H9 (cell line): ENCODE results near the gene FOS. TPM values are rescaled to one million over a fixed set of nuclear protein-coding genes. Genes with fewer than 3 reads are reported as not detected.

Experiments used
- DNase-seq: peaks from one replicate; pipeline ENCODE4 v3.0.0-alpha.2; 2017
- H2AFZ ChIP-seq: one replicate; pipeline ENCODE4 v1.6.1; 2013; ENCODE audit warnings: mild to moderate bottlenecking, low read length, control low read depth, moderate library complexity
- H2AK5ac ChIP-seq: 2 replicates; pipeline ENCODE4 v1.6.1; 2013; ENCODE audit warnings: low read length, control low read depth, mixed read lengths; ENCODE audit not compliant: insufficient read length
- H2BK120ac ChIP-seq: one replicate; pipeline ENCODE4 v1.6.1; 2013; ENCODE audit warnings: low read depth, mild to moderate bottlenecking, low read length, control low read depth, inconsistent platforms; ENCODE audit not compliant: poor library complexity, severe bottlenecking
- H2BK12ac ChIP-seq: 2 replicates; pipeline ENCODE4 v1.6.1; 2013; ENCODE audit warnings: low read length, control low read depth, mixed read lengths, low read depth; ENCODE audit not compliant: insufficient read length
- H2BK15ac ChIP-seq: 2 replicates; pipeline ENCODE4 v1.6.1; 2013; ENCODE audit warnings: low read depth, low read length, control low read depth
- H2BK20ac ChIP-seq: one replicate; pipeline ENCODE4 v1.6.1; 2013; ENCODE audit warnings: low read depth, mild to moderate bottlenecking, low read length, control low read depth, inconsistent platforms; ENCODE audit not compliant: poor library complexity, severe bottlenecking
- H2BK5ac ChIP-seq: 2 replicates; pipeline ENCODE4 v1.6.1; 2013; ENCODE audit warnings: low read length, control low read depth, mixed read lengths; ENCODE audit not compliant: insufficient read length
- H3K14ac ChIP-seq: 2 replicates; pipeline ENCODE4 v1.6.1; 2013; ENCODE audit warnings: low read length, control low read depth; ENCODE audit not compliant: insufficient read depth
- H3K18ac ChIP-seq: 2 replicates; pipeline ENCODE4 v1.6.1; 2013; ENCODE audit warnings: low read depth, mild to moderate bottlenecking, mixed read lengths, low read length, control low read depth; ENCODE audit not compliant: insufficient read length
- H3K23ac ChIP-seq: 2 replicates; pipeline ENCODE4 v1.6.1; 2013; ENCODE audit warnings: low read length, control low read depth, mixed read lengths, low read depth; ENCODE audit not compliant: insufficient read length
- H3K23me2 ChIP-seq: 2 replicates; pipeline ENCODE4 v1.6.1; 2013; ENCODE audit warnings: low read depth, mild to moderate bottlenecking, mixed read lengths, low read length, control low read depth; ENCODE audit not compliant: insufficient read length, poor library complexity, severe bottlenecking
- H3K27ac ChIP-seq: 2 replicates; pipeline ENCODE4 v1.5.1; 2013; ENCODE audit warnings: low read length, control low read depth, mixed read lengths, low read depth; ENCODE audit not compliant: insufficient read length
- H3K27me3 ChIP-seq: 2 replicates; pipeline ENCODE4 v1.6.1; 2013; ENCODE audit warnings: low read length, control low read depth, inconsistent platforms; ENCODE audit not compliant: insufficient read depth
- H3K4ac ChIP-seq: 2 replicates; pipeline ENCODE4 v1.6.1; 2013; ENCODE audit warnings: low read depth, mild to moderate bottlenecking, control low read depth, inconsistent platforms, low read length, moderate library complexity
- H3K4me1 ChIP-seq: 2 replicates; pipeline ENCODE4 v1.6.1; 2013; ENCODE audit warnings: low read length, control low read depth, inconsistent platforms; ENCODE audit not compliant: insufficient read depth
- H3K4me2 ChIP-seq: 2 replicates; pipeline ENCODE4 v1.6.1; 2013; ENCODE audit warnings: low read length, control low read depth, mixed read lengths; ENCODE audit not compliant: insufficient read length, insufficient read depth
- H3K56ac ChIP-seq: 2 replicates; pipeline ENCODE4 v1.6.1; 2013; ENCODE audit warnings: low read depth, mild to moderate bottlenecking, mixed read lengths, low read length, control low read depth; ENCODE audit not compliant: insufficient read length
- H3K79me1 ChIP-seq: 2 replicates; pipeline ENCODE4 v1.6.1; 2013; ENCODE audit warnings: low read depth, mild to moderate bottlenecking, moderate library complexity, low read length, control low read depth, inconsistent platforms; ENCODE audit not compliant: insufficient read depth, poor library complexity, severe bottlenecking
- H3K79me2 ChIP-seq: 2 replicates; pipeline ENCODE4 v1.6.1; 2013; ENCODE audit warnings: low read length, control low read depth, inconsistent platforms; ENCODE audit not compliant: insufficient read depth
- H3K9ac ChIP-seq: 2 replicates; pipeline ENCODE4 v1.6.1; 2013; ENCODE audit warnings: low read length, control low read depth, mixed read lengths; ENCODE audit not compliant: insufficient read length; ENCODE audit errors: extremely low read depth
- H3K9me3 ChIP-seq: one replicate; pipeline ENCODE4 v1.6.1; 2013; ENCODE audit warnings: low read depth, low read length, inconsistent platforms; ENCODE audit not compliant: control insufficient read depth
- H3T11ph ChIP-seq: one replicate; pipeline ENCODE4 v1.6.1; 2013; ENCODE audit warnings: mild to moderate bottlenecking, low read length, control low read depth, inconsistent platforms
- H4K20me1 ChIP-seq: one replicate; pipeline ENCODE4 v1.6.1; 2013; ENCODE audit not compliant: control insufficient read depth, insufficient read length, insufficient read depth
- H4K5ac ChIP-seq: 2 replicates; pipeline ENCODE4 v1.6.1; 2013; ENCODE audit warnings: low read depth, mild to moderate bottlenecking, mixed read lengths, low read length, control low read depth; ENCODE audit not compliant: insufficient read length
- H4K8ac ChIP-seq: replicated peaks from 2 replicates; pipeline ENCODE4 v1.6.1; 2013; ENCODE audit warnings: low read length, control low read depth, mixed read lengths, low read depth; ENCODE audit not compliant: insufficient read length
- H4K91ac ChIP-seq: 2 replicates; pipeline ENCODE4 v1.6.1; 2013; ENCODE audit warnings: low read depth, mild to moderate bottlenecking, moderate library complexity, mixed read lengths, low read length, control low read depth; ENCODE audit not compliant: insufficient read length
- H3K27ac Mint-ChIP-seq, 3 experiments: 2 replicates in 2 of 3; 3 replicates in 1 of 3; pipeline ENCODE4 v1.8.0; 2020 to 2021; ENCODE audit warnings: mixed read lengths in 3 of 3, mild to moderate bottlenecking in 1 of 3, moderate library complexity in 1 of 3
- H3K27me3 Mint-ChIP-seq: 2 replicates; pipeline ENCODE4 v1.8.0; 2021; ENCODE audit warnings: low read depth, mild to moderate bottlenecking, moderate library complexity, mixed read lengths
- H3K36me3 Mint-ChIP-seq, 3 experiments: 2 replicates in 2 of 3; 3 replicates in 1 of 3; pipeline ENCODE4 v1.8.0; 2020 to 2021; ENCODE audit warnings: low read depth in 3 of 3, mixed read lengths in 3 of 3; ENCODE audit not compliant: insufficient read depth in 1 of 3
- H3K4me1 Mint-ChIP-seq, 2 experiments: 2 replicates each; pipeline ENCODE4 v1.8.0; 2020; ENCODE audit warnings: mixed read lengths in 2 of 2
- H3K4me3 Mint-ChIP-seq, 2 experiments: 2 replicates in 1 of 2; 3 replicates in 1 of 2; pipeline ENCODE4 v1.8.0; 2020 to 2021; ENCODE audit warnings: mild to moderate bottlenecking in 2 of 2, mixed read lengths in 2 of 2, moderate library complexity in 1 of 2
- H3K9me3 Mint-ChIP-seq, 2 experiments: 2 replicates in 1 of 2; 3 replicates in 1 of 2; pipeline ENCODE4 v1.8.0; 2020; ENCODE audit warnings: mild to moderate bottlenecking in 2 of 2, mixed read lengths in 2 of 2, moderate library complexity in 1 of 2
- CTCF ChIP-seq: fragments of 200-600 bp; sonication (generic); conservative IDR thresholded peaks from 3 replicates; pipeline ENCODE4 v1.8.0; 2021; ENCODE audit warnings: antibody characterized with exemption, mild to moderate bottlenecking
- total RNA-seq: library from RNA; stranded (reverse); gene quantifications from 2 replicates; pipeline ENCODE4 v1.2.1, GENCODE V29; 2021

FOS gene
- total RNA-seq, 1 experiment from 2014 or later: 33.9 TPM

DNA sequence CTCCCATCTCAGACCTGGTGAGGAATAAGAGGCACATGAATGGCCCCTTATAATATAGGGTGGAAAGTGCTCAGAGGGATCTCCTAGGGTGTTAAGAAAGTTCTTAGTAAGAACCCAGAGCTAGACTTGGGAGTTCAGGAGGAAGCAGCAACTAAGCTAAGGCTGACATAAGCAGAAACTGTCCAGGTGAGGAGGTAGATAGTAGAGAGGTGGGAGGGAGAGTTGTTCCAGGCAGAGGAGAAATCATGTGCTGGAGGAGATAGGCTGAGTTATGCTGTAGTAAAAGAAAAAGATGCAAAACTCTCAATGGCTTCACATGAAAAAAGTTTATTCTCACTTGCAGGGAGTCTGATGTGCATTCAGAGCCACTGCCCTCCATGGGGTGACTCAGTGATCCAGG, 50.7 kb downstream of the FOS start:
- Histone ChIP-seq H3K14ac (no peak overlapping the region), H4K20me1 (no peaks in the 10 kb centered on the region), H4K8ac (no peak overlapping the region), H2BK15ac (no peak overlapping the region), H3K4me2 (no peak overlapping the region), H2BK12ac (no peak overlapping the region), H3K79me2 (no peaks in the 10 kb centered on the region), H3K4me1 (no peaks in the 10 kb centered on the region), H3K9me3 (no peaks in the 10 kb centered on the region), H3K27me3 (no peaks in the 10 kb centered on the region), H4K91ac (no peak overlapping the region), H4K5ac (no peak overlapping the region), H3K9ac (no peak overlapping the region), H2AFZ (no peak overlapping the region), H2BK120ac (no peak overlapping the region), H3K23me2 (no peaks in the 10 kb centered on the region), H3K23ac (no peak overlapping the region), H2BK5ac (no peak overlapping the region), H3K79me1 (no peaks in the 10 kb centered on the region), H3K27ac (no peak overlapping the region), H3K4ac (no peak overlapping the region), H3K18ac (no peak overlapping the region), H3T11ph (no peak overlapping the region), H2AK5ac (no peak overlapping the region), H2BK20ac (no peak overlapping the region), H3K56ac (no peak overlapping the region)
- H3K9me3 Mint-ChIP-seq: no peaks in the 10 kb centered on the region
- no peaks in the 10 kb centered on the region; the same call in 1 of the 2 replicates for H3K27me3 Mint-ChIP-seq
- H3K4me3 Mint-ChIP-seq: no peak overlapping the region
- no peaks in the 10 kb centered on the region for H3K36me3 Mint-ChIP-seq
- no peak for TF ChIP-seq CTCF
- no peak overlapping the region for H3K27ac Mint-ChIP-seq
- no peaks in the 10 kb centered on the region; a peak in 1 of 4 replicates for H3K4me1 Mint-ChIP-seq
- DNase-seq: no peak
